ENCODE results near the gene U2SURP.
"Not testable (repeated sequence)": the region's sequence is repeated elsewhere in the genome, so short reads cannot be mapped to it uniquely, and the experiment has no call there.

Gene U2SURP

DNA sequence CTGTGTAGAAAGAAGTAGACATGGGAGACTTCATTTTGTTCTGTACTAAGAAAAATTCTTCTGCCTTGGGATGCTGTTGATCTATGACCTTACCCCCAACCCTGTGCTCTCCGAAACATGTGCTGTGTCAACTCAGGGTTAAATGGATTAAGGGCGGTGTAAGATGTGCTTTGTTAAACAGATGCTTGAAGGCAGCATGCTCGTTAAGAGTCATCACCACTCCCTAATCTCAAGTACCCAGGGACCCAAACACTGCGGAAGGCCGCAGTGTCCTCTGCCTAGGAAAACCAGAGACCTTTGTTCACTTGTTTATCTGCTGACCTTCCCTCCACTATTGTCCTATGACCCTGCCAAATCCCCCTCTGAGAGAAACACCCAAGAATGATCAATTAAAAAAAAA, 72.6 kb downstream of the U2SURP start:
- not testable (repeated sequence) for DNase-seq

DNA sequence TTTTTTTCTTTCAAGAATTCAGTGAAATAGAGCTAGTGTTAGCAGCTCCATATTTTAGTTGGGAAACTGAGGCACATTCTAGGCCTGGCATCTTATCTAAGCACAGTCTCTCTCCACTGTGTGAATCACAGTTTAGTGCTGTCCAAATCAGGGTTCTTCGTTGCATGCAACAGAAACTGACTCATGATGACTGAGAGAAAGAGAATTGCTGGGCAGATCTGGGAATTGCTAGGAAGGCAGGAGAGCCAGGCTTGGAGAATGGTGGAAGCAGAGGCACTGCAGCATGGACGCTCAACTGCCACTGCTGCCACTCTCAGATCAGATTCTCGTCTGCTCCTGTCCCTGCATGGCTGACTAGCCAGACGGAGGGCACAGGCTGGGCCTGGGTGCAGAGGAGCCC, 77.5 kb downstream of the U2SURP start:
- no peak for DNase-seq

DNA sequence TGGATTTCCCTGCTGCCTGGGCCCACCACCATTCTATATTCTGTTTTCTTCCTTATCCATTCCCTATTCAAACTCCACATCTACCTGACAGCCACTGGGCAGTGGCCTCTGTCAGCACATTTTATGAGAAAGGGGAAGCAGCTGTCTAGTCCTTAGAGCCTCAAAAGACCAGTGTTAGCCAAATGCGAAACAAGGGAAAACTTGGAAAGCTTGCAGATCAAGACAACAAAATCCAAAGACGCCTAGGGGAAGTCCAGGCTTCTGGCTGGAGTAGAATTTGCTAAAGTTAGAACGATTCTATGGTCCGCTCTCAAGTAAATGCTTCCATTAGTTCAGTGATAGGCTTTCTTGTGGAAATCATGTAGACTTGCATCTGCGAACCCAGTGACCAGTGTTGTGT, 78.8 kb downstream of the U2SURP start:
- no peak for DNase-seq

DNA sequence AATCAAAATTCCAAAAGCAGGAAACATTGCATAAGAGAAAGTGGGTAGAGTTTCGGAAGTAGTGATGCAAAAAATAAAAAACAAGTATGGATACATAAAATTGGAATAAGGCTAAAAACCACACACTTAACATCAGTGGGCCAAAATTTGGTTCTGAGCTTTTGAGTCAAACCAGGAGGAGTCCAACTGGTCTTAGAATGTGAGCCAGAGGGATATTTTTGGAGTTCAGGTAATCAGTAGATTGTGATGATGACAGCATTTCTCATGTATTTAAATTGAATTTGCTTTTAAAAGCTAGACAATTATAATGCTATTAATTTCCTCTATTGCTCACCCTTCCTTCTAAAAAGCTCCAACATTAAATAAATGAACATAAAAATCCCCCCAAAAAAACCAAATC, 80.0 kb downstream of the U2SURP start:
- no peak for DNase-seq

DNA sequence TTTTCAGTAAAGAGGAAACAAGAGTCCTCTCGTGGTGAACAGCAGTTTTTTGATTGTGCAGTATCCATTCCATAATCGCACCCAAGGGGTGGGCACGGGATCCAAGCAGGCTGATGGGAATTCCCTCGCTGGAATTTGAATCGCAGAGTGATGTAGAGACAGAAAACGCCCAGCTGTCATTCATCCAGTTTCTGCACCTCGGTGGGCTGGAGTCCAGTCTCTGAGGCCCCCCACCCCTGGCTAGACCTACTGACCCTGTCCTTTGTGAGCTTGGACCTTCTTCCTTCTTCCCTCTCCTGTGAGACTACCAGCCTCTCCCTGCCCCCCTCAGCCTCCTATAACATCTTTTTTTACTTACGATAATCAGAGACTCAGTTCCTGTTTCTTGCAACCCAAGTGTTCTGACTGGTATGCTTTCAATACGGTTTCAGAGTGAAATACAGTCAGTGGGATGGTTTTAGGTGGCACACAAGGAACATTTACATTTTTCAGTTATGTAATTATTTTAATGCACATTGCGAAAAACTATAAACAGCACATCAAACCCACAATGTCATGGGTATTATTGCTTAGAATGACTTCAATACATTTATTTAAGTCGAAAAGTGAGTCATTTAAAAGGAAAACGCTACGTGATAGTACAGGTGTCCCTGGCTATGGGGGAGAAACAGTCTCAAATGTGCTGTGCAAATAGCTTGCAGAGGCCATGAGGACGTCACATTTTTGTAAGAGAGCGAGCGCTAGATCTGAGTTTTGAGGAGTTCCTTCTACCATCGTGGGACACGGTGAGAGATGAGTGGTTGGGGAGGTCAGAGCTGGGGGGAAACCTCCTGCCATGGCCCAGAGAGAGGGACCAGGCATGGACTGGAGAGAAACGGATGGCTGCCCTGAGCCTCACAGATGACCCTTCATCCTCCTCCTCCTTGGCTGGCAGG, 80.7 kb downstream of the U2SURP start:
- no peak for DNase-seq

DNA sequence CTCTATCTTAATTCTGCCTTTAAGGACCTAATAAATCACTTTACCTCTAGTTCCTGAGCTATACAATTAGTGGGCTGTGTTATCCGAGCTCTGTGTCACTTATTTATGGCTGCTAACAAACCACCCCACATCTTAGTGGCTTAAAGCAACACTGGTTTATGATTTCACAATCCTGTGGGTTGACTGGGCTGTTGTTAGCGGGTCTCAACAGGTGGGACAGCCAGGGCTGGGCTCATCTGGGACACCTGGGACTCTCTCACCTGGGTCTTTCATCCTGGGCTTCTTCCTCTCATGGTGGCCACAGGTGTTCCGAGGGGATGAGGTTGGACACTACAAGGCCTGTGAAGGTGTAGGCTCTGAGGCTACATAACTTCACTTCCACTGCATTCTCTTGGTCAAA, 82.4 kb downstream of the U2SURP start:
- no peak for DNase-seq

DNA sequence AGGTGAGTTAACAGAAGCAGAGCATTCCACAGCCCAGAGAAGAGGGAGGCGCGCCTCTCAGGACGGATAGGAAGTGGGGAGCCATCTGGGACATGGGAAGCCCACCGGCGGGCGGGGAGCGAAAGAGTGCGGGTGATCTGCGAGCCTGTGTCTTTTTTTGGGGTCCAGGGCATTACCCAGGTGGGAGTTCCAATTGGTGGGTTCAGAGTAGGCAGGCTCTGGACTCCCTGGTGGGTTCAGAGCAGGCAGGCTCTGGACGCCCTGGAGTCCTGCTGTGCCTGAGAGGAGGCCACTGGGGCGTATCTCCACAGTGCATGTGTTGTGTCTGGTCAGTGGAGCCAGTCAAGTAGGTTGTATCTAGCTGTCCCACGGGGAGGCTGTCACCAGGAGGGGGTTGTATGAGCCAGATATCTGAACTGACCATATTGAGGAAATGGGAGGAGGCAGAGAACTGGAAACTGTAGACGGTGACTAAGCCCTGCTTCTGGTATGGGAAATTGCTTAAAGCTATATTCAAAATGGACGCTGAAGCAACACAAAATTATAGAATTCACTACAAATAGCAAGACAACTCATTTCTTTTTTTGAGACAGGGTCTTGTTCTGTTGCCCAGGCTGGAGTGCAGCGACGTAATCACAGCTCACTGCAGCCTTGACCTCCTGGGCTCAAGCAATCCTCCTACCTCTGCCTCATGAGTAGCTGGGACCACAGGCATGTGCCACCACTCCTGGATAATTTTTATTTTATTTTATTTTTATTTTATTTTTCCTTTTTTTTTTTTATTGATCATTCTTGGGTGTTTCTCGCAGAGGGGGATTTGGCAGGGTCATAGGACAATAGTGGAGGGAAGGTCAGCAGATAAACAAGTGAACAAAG, 83.7 kb downstream of the U2SURP start:
- no peak for DNase-seq

DNA sequence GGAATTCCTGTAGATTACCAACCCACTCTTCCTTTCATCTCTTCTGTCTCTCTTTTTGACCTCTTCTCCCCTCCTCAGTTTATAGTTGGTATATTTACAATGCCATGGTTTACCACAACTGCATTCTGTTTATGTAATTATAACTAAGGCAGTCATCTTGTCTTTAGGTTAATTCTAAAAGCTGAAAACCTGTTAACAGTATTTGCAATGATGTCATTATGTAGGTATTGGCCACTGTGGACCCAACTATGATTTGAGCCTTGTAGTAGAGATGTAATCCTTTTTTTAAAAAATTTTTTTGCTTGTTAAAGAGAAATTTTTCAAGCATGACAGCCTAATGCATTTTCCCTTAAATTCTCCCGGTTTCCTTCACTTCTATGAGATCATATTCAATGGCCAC, 87.5 kb downstream of the U2SURP start:
- no peak for DNase-seq

DNA sequence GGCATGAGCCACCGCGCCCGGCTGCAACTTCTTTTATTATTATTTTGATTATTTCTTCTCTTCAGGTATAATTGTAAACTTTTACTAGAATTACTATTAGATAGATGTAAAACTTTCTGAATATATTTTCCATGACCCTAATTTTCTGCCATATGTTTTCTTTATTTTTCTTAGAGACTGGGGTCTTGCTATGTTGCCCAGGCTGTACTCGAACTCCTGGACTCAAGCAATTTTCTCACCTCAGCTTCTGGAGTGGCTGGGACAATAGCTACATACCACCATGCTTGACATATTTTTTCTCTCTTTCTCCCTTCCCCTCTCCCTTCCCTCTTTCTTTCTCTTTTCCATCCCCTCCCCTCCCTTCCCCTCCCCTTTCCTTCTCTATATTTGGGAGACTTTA, 88.6 kb downstream of the U2SURP start:
- no peak for DNase-seq

DNA sequence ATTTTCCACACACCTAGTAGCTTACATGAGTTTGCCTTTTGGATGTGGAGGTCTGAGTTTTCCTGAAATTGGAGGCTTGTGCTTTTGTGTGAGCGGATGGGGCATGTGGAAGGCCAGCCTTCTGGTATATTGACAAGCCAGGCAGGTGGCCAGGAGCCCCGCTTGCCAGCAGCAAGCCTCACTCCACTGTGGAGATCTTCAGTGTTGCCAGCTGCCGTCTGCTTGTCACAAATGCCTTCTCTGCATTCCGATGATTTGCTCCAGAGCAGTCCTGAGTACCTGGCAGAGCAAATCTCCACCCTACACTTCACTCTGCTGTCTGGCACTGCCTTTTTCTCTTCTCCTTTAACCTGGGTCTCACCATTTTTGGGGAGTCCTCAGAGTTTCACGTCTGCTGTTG, 89.1 kb downstream of the U2SURP start:
- no peak for DNase-seq

DNA sequence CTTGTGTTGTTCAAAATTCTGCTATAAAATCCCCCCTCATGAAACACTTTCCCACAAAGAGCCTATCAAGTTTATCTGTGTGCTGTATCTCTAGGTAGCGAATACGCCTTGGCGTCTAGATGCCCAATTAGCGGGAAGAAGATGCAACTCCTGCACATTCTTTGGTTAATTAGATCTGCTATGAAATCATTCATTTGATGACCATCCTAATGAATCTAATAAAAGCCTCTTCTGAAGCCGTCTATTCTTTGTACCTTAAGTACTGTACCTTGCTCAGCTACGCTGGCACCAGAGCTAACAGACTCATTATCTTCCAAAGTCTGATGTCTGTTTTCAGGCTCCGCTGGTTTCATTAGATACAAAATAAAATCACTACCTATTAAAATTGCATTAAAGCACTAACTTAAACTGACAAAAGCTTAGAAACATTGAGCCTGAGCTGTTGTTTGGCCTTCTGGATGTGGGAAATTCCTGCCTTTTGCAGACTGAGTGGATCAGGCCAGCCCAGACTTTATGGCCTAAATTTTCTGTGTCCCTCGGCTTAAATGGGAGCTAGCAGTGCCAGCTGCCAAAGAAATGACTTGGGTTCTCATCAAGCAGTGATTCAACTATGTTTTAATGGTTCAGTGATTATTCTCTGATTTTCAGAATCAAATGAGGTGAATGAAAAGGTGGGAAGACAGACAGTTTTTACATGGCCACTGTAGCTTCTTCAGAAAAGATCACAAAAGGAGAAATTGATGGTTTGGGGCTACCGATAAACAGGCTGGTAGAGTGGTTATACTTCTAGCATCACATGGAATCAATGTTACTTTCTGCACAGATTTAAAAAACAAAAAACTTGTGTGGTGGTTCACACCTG, 89.8 kb downstream of the U2SURP start:
- no peak for DNase-seq

DNA sequence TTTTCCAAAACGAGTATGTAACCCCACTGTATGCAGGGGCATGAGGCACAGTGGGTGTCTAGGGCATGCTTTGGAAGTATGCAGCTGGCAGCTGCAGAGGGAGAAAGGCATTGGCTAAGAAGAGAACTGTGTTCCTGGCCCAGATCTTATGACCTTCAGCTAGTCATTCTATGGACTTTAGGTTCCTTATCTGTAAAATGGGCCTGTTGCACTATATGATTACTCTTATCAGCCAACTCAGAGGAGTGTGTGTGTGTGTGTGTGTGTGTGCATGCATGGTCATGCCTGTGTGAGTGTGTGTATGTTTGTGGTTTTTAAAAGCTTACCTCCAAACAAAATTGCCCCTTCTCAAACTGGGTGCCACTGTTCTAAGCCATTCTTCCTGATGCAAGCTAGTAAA, 90.8 kb downstream of the U2SURP start:
- no peak for DNase-seq

DNA sequence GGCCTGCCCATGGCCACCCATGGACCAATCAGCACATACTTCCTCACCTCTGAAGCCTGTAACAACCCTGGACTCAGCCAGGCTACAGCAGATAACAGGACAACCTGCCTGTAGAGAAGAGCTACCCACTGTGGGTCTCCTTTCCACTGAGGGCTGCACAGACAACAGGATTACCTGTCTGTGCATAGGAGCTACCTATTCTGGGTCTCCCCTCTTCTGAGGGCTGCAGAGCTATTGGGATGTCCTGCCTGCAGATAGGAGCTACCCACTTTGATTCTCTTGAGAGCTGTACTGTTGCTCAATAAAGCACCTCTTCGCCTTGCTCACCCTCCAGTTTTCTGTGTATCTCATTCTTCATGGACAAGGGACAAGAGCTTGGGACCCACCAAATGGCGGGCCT, 94.4 kb downstream of the U2SURP start:
- no peak for DNase-seq

DNA sequence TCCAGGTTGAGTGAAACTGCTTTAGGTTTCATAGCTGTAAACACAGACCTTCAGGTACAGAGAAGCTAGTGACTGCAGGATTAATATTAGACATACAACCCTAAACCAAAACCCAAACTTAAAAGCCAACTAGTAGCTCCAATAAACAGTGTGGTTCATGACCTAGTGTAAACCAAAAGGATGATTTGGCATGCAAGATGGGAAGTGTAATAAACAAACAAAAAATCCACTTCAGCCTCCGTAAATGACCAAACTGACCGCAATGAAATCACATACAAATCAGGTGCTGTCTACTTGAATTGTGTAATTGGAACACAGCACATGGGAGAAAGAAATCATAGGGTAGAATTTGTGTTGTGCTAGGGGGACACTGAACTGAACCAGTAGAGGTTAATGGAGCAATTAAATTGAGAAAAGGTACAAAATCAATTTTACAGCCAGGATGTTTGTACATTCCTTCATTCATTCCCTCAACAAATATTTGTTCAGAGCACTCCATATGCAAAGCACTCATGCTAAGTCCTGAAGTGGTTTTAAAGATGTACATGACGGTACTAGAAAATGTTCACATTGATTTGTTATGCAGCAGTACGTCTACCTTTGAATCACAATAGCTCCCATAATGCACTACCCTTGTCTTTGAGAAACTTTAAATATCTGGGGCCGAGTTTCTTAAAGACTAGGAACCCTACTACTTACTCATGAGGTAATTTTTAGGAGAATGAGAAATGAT, 96.8 kb downstream of the U2SURP start:
- DNase-seq, result no peak

DNA sequence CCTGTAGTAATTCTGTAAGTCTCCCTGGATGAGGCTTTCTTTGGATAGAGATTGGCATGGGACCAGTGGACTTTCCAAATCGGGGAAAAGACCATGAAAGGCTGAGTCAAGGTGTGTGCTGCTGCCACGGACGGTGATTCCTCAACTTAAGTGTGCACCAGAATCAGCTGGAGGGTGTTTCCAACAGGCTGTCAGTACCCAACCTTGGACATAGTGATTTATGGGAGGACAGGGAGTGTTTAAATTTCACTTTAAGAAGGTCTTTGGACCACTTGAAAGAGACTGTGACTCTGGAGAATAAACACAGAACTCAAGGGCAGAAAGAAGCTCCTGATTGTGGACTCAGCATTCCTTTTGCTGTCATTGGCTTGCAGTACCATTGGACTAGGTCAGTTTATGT, 97.8 kb downstream of the U2SURP start:
- DNase-seq, result no peak

DNA sequence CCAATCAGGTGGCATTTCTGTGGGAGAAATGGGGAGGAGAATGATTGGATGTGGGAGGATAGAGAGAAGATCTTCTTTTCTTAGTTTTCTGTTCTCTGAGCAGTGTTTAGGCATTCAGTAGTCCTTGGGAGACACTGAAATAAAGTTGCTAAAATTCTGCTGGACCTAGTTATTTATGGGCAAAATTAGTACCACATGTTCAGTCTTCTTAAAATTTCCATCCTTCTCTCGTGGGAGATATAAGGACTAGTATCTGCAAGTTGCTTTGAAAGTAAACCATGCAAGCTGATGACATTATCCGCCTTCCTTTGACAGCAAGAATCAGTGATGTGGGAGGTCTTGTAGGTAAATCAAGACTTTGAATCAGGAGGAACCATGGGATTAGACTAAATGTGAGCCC, 98.3 kb downstream of the U2SURP start:
- DNase-seq, result no peak

DNA sequence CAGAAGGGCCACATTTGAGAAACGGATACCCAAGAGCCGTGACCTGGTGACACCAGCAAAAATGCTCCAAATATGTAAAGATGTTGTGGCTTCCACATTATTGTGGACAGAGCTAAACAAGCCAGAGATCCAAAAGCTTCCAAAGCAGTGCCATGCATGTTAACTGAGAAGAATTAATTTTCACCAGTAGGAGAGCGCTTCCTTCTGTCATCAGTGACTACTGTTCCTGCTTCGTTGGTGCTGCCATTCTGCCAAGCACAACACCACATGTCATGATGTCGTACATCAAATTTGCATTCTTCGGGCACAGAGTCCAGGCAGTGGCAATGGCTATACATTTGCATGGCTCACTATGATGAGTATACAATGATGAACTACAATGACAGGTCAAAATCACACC, 99.1 kb downstream of the U2SURP start:
- no peak for DNase-seq

DNA sequence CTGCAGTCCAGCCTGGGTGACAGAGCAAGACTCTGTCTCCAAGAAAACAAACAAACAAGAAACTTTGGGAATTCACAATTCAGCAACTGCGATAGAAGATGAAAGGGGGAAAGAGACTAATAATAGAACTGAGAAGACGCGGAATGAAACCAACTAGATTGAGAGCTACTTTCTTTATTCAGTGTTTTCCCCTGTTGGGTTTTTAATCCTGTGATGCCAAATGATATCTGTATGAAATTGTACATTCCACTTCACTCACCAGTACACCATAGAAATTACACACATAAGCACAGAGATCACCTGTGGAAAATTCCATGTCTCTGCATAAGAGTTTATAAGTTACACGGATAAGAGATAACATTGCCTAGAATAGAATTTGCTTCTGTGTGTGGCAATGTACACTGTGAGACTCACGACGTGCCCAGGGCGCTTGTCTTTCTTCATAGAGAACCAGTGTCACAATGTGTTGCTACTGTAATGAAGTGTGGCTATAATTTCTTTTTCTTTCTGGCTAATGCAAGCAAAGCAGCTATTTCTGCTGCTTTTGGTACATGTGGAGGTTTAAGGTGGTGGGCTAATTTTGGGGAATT, 100.5 kb downstream of the U2SURP start:
- DNase-seq, result no peak

DNA sequence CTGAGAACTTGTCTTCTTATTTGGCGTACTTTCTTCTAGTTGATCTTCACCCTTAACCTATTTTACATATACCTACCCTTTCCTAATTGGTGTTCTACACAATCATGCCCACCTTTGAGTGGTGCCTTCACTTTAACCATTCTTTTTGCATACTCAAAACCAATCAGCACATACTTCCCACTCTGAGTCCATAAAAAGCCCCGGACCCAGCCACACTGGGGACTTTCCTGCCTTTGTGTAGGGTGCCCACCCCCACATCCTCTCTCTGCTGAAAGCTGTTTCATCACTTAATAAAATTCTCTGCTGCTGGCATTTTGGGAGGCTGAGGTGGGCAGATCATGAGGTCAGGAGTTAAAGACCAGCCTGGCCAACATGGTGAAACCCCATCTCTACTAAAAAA, 102.3 kb downstream of the U2SURP start:
- no peak for DNase-seq

DNA sequence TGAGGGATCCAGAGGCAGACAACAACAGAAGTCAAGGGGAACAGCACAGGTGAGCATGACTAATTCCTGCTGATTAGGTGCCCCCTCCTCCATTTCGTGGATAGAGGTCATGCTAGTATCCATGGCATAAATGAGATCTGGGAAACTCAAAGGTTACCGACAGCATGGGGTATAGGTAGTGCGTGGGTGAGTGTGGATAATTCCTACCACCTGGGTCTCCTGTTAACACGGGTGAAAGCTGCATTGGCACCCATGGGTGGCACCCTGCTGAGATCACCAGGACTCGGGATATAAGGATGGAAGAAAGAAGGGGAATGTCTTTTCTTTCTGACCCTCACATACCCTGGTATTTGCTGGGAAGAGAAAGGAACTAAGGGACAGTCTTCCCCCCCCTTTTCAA, 103.8 kb downstream of the U2SURP start:
- DNase-seq, result no peak

DNA sequence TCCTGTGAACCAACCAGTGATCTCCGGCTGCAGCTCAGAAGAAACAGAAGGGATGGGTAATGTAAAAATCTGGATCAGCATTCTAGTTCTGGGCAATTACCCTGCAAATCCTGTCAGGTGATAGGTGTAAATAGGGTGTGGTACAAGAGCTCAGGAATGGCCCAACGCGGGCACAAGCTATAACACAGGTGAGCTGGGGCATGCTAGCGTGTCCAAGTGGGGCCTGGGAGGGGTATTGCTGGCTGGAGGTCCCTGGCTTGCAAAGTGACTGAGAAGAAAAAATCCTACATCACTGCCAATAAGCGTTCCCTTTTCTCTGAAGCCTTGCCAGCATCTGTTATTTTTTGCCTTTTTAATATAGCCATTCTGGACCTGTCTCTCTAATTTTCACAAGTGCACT, 108.5 kb downstream of the U2SURP start:
- no peak for DNase-seq

Measured in NCI-H1048 (cell line).